HG03064 (cell line): ENCODE results near the gene NOS2.
"Not testable (repeated sequence)": the region's sequence is repeated elsewhere in the genome, so short reads cannot be mapped to it uniquely, and the experiment has no call there.

ENCODE experiments used
- ATAC-seq: cut with Tn5 transposase; IDR thresholded peaks from one replicate; pipeline ENCODE4 v1.9.1; 2021; ENCODE audit warnings: low read depth; ENCODE audit not compliant: unreplicated experiment

NOS2 gene

DNA sequence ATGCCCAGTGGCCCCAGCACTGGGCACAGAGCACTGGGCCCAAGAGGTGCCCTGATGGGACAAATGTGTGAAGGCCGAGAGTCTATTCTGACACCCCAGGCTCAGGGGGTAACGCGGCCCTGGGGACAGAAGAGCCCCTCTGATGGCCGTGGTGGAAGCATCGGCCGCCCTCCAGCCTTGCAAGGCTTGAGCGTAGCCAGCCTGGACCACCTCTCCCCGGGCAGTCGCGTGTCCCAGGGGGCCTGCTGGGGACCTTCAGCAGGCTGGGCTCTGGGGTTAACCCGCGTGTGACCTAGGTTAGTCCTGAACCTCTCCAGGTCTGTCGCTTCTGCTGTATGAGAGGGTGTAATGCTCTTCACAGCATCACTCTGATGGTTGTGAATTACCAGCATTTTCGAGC, 40.8 kb downstream of the NOS2 start:
- ATAC-seq, result no peak

DNA sequence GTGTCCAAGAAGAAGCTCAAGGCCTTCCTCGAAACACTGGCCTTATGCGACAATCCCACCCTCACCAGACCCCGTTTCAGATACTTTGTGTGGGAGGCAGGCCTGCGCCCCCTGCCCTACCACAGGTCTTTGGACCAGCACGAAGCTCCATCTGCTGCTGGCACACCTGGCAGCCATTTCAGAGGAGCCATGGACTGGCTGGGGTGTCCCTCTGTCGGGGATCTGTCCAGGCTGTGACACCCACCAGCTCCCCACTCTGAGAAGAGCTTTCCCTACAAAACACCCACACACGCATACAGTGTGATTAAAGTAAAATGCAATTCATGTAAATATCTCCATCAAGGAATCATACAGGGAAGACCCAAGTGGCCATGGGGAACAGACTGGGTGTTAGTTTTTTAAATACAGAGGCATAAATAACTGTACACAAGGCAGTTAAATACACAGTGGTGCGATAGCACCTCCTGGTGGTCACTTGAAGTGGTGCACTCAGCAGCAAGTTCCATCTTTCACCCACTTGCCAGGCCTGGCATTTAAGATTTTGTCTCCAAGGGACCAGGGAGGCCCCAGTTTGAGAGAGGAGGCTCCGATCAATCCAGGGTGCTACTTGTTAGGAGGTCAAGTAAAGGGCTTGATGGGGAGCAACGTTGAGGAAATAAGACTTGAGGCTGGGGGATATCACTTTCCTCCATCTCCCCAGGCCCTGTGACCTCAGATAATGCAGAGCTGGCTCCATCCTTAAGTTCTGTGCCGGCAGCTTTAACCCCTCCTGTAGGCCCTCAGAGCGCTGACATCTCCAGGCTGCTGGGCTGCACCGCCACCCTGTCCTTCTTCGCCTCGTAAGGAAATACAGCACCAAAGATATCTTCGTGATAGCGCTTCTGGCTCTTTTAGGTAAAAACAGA, 43.6 kb downstream of the NOS2 start:
- ATAC-seq, result no peak

DNA sequence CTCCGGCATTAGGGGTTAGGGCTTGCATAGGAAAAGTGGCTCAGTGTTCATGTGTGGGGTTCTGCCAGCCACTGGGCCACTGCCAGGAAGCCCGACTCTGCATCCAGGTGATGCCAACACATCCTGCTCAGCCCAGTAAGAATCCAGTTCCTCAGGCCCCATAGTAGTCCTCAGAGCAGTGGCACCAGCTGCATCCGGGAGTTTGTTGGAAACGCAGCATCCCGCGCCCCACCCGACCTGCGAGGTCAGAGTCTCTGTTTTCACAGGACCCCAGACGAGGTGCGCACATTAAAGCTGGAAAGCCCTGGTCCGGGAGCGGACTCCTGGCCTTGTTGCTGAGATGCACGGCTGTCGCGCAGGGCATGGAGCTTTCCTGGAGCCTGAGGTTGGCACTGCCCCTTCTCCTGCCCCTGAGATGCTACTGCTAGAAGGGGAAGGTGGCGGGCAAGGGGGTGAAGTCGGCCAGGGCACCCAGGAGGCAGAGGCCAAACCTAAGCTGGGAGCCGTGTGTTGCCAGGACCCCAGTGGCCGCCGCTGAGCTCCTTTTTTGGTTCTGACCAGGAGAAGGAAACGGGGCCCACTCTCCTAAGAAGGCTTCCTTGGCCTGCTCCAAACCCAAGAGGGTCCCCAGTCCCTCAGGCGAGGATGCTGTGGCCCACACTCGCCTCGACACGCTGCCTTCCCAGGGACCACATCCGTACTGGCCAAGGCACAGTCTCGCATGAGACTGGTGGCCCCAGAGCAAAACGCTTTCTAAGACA, 44.4 kb downstream of the NOS2 start:
- no peak for ATAC-seq

DNA sequence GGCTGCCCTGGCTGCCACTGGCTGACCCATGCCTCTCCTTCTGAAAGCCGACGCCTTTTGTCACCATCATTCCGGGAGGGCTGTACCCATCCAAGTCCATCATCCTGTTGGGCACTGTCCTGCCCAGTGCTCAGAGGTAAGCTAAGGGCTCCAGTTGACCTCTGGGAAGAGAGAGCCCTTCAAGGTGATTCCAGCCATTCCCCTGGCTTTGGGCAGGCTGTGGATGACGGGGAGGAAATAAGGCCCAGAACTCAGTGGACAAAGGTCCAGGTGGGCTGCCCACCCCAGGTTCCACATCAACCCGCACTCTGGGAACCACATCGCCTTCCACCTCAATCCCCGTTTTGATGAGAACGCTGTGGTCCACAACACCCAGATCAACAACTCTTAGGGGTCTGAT, 45.8 kb downstream of the NOS2 start:
- no peak for ATAC-seq

DNA sequence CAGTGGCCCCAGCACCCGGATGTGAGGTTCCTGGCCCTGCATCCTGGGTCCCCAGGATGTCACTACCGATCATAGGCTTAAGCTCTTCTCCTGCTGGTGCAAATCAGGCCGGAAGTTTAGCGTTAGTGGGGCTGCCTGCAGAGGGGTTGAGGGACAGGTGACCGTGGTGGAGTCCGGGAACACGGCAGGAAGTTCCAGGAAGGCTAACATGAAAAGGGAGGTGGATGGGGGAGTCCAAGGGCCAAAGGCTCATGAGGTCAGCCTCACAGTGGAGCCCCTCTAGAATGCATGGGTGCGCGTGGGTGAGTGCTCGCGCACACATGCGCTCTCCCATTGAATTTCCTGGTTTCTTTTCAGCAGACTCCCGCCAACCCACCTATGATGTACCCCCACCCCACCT, 46.6 kb downstream of the NOS2 start:
- ATAC-seq, result not testable (repeated sequence)

DNA sequence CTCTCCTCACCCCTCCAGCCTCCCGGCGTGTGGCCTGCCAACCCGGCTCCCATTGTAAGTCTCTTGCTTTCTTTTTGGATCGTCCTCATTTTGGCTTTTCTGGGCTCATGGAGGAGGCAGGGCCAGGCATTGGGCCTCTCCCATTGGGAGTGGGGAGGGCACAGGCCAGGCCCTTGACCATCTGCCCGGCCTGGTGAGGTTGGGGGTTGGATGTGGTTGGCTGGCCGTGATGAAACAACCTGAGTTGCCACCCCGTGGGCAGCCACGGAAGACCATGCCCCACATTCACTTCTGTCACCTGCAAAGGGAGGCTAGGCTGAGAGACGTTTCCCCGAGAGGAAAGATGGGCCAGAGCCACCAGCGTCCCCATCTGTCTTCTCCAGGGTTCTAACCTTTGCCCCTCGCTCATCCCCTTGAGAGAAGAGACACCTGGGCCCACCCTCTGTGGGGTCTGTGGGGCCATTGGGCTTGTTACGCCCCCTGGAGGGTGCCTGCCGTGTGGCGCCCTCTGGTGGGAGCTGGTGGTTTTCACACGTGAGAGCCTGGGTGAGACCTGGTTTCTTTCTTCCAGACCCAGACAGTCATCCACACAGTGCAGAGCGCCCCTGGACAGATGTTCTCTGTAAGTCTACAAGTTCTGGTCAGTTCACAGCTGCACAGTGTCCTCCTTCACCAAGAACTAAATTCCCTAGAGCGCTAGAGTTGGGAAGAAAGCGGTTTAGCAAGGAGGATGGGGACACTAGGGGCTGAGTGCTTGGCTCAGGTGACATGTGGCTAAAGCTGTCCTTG, 47.3 kb downstream of the NOS2 start:
- not testable (repeated sequence) for ATAC-seq

DNA sequence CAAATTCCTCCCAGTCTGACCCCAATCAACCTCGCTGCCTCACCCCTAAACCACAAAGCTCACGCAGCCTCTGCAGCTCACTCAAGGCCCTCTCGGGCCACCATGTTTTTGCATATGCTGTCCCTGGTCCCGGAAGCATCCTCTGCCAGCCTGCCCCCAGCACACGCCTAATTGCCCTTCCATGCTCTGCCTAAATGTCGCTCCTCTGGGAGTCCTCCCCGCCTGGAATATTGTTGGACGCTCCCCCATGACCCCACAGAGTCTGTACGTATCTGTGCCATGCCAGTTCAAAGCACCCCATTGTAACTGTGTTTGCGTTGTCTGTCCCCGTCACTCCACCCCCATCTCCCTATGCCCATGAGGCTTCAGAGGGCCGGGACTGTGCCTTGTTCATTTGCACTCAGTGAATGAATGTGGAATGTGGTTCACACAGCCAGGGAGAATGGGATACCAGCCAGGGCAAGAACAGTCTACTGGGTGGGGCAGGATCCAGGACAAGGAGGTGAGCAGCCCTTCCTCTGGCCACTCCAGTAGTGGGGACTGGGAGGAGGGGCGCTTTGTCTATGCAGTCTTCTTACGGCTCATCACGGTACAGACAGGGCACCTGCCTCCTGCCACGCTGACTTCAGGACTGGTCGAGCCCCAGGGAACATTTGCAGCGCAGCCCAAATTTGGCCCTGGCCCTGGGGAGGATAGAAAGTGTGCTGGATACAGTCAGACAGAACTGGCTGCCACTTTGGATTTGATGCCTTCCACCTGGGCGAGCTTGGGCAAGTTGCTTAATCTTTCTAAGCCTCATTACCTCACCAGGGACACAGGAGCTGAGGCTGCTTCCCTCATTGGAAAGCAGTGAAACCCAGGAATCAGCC, 48.5 kb downstream of the NOS2 start:
- no peak for ATAC-seq

DNA sequence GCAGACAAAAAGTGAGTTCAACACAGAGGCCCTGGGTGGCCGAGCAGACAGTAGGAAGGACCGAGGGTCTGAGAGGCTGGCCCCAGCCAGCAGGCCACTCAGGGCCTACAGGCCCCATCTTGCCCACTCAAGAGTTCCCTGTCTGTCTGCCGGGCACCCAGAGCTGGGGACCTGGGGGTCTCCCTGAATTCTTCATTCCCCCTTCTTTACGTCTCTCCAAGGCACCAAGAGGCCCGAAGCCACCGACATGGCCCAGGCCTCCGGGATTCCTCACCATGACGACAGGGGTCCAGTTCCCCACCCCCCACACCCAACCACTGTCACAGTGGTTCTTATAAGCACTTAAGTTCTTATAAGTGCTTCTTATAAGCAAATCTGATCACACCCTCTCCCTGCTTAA, 49.2 kb downstream of the NOS2 start:
- ATAC-seq, result no peak

DNA sequence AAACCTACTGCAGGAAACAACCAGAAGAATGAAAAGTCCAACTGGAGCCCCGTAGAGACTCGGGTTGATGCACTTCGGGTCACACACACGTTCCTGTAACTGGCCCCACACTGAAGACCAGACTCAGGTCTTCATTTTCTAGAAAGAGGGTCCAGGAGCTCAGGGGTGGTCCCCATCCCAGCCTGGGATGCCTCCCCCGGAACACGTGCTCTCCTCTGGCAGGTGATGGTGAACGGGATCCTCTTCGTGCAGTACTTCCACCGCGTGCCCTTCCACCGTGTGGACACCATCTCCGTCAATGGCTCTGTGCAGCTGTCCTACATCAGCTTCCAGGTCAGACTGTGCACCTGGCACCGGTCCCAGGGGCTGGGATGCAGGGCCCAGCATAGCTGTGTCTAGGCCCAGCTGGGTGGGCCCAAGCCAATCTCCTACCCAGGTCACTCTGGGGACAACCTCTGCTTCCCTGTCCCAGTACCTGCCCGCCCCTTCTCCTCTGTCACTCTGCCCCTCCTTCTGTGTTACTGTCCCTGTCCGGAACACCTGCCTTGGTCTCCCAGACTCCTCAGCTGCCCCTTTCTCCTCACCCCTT, 50.7 kb downstream of the NOS2 start:
- ATAC-seq, result not testable (repeated sequence)

DNA sequence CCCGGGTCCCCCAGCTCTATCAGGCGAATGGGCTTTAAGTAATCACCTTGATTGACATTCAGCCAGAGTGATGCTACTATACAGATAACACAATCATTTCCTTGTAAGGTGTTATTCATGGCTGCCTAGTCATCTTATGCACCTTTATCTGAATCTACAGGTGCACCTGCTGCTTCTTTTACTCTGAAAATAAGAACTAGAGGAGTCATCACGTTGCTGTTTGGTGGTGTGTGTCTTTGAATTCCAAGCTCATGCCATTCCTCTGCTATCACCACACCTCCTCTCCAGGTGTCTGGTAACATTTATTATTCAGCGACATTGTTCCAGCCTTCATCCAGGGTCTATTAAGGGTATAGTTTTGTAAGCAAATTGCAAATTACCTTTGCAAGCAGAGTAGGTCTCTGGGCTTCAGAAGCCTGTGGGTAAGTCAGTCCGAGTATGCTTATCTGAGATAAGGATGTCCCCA, 51.9 kb downstream of the NOS2 start:
- ATAC-seq, result no peak

DNA sequence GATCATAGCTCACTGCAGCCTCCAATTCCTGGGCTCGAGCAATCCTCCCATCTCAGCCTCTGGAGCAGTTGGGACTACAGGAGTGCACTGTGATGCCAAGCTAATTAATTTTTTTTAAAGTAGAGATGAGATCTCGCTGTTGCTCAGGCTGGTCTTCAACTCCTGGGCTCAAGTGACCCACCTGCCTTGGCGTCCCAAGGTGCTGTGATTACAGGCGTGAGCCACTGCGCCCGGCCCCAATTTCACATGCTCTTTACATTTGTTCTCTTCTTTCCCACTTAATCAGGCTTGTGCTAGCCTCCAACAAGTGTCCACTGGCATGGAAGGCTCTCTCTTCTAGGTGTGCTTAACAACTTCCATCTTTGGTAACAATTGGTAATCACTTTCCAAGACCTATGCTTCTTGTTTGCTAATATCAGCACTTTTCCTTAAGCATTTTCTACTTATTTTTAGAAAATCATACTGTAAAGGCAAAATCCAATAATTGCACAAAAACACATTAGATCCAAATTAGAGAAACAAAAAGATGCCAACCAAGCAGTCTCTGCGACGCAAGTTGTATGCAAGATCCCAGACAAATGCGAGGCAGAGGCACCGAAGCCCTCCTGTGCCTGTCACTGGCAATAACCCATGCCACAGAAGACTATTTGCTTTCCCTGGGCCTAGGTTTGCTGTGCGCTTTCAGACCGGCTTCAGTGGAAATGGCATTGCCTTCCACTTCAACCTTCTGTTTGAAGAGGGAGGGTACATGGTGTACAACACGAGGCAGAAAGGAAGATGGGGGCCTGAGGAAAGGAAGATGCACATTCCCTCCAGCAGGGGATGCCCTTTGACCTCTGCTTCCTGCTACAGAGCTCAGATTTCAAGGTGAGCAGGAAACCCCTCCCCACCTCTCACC, 52.6 kb downstream of the NOS2 start:
- no peak for ATAC-seq

DNA sequence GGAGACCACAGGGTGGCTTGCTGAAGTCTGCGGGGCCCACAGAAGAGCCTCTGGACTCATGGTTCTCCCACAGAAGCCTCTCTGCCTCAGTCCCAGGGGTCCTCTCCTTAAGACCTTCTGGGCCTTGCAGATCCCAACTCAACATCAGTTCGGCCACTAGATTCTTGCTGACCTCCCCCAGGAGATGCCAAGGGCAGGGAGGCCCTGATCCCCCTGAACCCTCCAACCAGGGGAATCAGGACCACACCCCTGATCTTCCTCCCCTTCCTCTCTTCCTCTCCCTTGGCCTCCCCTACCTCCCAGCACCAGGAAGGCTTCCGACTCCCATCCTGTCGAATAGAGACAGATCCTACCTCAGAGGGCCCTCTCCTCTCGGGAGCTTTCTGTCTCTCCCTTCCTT, 53.4 kb downstream of the NOS2 start:
- no peak for ATAC-seq

DNA sequence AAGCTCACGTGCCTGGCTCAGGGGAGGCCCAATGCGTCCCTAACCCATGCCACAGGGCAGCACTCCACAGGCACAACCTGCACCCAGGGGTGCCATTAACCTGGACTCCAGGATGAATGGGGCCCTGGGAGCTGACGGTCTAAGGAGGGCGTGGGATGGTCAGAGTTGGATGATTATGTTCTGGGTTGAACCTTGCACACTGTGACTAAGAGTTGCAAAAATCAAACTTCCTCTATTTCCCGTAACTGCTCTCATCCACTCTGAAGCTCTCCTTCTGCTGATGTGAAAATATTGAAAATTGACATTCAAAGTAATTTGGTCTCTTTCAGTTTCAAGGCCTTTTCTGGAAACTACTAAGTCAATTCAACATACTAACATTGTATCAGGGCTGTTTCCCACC, 54.0 kb downstream of the NOS2 start:
- ATAC-seq, result not testable (repeated sequence)

DNA sequence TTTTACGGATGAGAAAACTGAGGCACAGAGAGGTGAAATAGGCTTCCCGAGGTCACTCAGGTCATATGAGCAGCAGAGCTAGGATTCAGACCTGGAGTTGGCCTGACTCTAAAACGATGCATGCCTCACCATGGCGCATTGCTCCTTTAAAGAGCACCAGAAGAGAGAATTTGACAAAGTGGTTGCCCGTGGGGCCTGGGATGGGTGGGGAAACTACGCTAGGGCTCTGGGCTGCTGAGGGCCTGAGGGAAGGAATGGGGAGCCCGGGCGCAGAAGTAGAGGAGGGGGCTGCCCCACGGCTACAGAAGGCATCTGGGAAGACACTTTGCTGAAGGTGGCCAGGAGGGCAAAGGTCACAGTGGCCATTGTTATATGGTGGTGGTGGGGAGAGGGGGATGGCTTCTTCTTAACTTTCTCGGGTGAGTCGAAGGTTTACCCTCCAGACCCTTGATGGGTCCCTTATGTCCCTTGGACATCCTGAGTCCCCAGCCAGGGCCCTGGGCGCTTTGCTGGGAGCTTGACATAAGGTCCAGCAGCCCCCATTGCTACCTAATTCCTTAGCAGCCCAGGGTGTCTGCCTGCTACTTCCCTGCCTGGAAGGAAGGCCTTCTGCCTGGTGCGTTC, 55.0 kb downstream of the NOS2 start:
- not testable (repeated sequence) for ATAC-seq

DNA sequence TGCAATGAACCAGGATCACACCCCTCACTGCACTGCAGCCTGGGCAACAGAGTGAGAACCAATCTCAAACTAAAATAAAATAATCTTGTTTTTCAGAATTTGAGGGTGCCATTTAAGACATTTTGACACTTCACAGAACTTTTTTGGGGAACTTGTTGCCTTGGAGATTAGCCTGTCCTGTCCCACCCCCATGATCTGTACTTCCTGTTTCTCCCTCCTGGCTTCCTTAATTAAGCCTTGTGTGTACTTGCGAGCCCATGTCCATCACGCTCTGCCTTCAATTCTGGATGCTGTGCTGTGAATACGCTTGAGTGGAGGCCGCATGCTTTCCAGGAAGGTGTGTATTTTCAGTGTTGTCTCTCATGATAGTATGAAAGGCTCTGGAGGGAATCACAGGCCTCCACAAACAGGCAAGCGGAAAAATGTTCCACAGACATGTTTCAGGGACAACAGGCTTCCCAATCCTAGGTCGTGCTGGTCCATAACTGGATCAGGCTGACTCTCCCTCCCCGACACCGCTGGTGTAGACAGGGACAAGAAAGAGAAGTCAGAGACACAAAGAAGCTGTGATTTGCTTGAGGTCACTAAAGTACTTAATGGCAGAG, 56.9 kb downstream of the NOS2 start:
- no peak for ATAC-seq

DNA sequence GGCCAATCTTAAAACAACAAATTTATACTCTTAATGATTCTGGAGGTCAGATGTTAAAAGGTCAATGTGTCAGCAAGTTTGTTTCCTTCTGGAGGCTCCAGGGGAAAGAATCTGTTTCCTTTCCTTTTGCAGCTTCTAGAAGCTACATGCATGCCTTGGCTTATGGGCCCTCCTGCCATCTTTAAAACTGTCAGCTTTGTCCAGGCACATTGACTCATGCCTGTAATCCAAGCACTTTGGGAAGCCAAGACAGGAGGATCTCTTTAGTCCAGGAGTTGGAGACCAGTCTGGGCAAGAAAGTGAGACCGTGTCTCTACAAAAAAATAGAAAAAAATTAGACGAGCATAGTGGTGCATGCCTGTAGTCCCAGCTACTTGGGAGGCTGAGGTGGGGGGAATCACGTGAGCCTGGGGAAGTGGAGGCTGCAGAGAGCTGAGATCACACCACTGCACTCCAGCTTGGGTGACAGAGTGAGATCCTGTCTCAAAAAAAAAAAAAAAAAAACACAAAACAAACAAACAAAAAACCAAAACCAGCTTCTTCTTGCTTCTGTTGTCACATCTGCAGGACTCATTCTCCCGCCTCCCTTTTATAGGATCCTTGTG, 58.3 kb downstream of the NOS2 start:
- ATAC-seq, result no peak

DNA sequence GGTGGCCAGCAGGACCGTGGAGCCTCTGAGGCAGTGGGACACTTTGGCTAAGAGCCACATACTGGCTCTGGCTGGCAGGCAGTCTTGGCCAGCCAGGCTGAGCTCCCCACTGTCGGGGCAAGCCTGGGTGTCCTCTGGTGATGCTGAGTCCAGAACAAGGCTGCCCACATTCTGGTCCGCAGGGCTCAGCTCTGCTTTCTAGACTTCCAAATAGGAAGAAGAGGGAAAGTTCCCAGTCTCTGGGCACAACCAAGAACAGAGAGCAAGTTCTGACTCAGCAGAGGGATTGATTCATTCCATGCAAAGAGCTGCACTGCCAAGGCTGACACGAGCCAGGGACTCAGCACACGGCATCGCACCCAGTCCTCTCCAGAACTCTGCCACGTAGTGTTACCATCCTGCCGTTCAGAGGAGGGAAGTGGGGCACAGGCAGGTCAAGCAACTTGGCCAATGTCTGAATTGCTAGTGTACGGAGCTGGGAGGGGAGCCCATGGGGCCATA, 58.9 kb downstream of the NOS2 start:
- no peak for ATAC-seq
